ENCODE results near the gene GRIK1. TPM values are rescaled to one million over a fixed set of nuclear protein-coding genes. Genes with fewer than 3 reads are reported as not detected.

The GRIK1 gene
- polyA plus RNA-seq, 2 donors: 0.01 to 0.02 TPM

- Histone ChIP-seq H3K36me3 (ENCODE audit: control insufficient read depth in 2 of 2, insufficient read depth in 2 of 2, low read length in 1 of 2) (no peaks in the 10 kb centered on the region), H3K4me1 (ENCODE audit: control insufficient read depth in 2 of 2, insufficient read depth in 2 of 2, low read length in 1 of 2) (no peaks in the 10 kb centered on the region), H3K4me3 (ENCODE audit: low read depth in 1 of 2, low read length in 2 of 2) (no peak overlapping the region), H3K27me3 (ENCODE audit: control insufficient read depth in 1 of 2, insufficient read depth in 2 of 2, low read length in 2 of 2) (no peaks in the 10 kb centered on the region), H3K27ac (ENCODE audit: low read depth in 2 of 2, low read length in 1 of 2) (no peak overlapping the region), H3K9me3 (ENCODE audit: control insufficient read depth in 2 of 2, insufficient read depth in 1 of 2, low read depth in 1 of 2, low read length in 1 of 2) (no peaks in the 10 kb centered on the region)
- 43 to 61% methylated on average over 8 of the region's 8 CpGs for whole genome bisulfite sequencing, 2 donors
Observed at GRCh38 chr21:29748391-29749167, 191.2 kb downstream of the GRIK1 start.

DNA sequence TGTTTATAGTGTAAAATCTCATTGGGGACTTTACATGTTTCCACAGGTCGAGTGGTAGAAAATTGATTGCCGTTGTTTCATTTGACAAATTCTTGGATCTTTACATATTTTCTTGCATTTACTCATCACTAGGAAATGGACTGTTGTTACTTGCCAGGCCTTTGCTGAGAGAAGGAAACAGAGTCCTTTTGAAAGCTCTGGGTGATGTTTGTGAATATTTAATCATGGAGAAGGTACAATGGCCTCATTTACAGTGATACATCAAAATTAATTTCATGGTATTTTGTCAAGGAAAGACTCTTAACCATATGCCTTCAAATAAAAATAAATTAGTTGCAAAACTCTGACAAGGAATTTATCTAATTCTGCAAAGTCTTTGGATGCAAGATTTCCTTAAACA lies 198.0 kb downstream of the GRIK1 start:
- H3K36me3 ChIP-seq (ENCODE audit: control insufficient read depth in 2 of 2, insufficient read depth in 2 of 2, low read length in 1 of 2): no peaks in the 10 kb centered on the region
- 26 to 56% methylated on average over 2 of the region's 2 CpGs for WGBS, 2 donors
- no peaks in the 10 kb centered on the region for H3K9me3 ChIP-seq (ENCODE audit: control insufficient read depth in 2 of 2, insufficient read depth in 1 of 2, low read depth in 1 of 2, low read length in 1 of 2)
- no peaks in the 10 kb centered on the region for H3K27me3 ChIP-seq (ENCODE audit: control insufficient read depth in 1 of 2, insufficient read depth in 2 of 2, low read length in 2 of 2)
- H3K4me1 ChIP-seq (ENCODE audit: control insufficient read depth in 2 of 2, insufficient read depth in 2 of 2, low read length in 1 of 2): no peaks in the 10 kb centered on the region
- no peak overlapping the region for H3K4me3 ChIP-seq (ENCODE audit: low read depth in 1 of 2, low read length in 2 of 2)
- no peak overlapping the region for H3K27ac ChIP-seq (ENCODE audit: low read depth in 2 of 2, low read length in 1 of 2)

- no peak overlapping the region for H3K27ac ChIP-seq (ENCODE audit: low read depth in 2 of 2, low read length in 1 of 2)
- WGBS, 2 donors: 64 to 84% methylated on average over 1 of the region's 1 CpG
- H3K4me3 ChIP-seq (ENCODE audit: low read depth in 1 of 2, low read length in 2 of 2): no peak overlapping the region
- H3K36me3 ChIP-seq (ENCODE audit: control insufficient read depth in 2 of 2, insufficient read depth in 2 of 2, low read length in 1 of 2): no peaks in the 10 kb centered on the region
- no peaks in the 10 kb centered on the region for H3K27me3 ChIP-seq (ENCODE audit: control insufficient read depth in 1 of 2, insufficient read depth in 2 of 2, low read length in 2 of 2)
- no peaks in the 10 kb centered on the region for H3K9me3 ChIP-seq (ENCODE audit: control insufficient read depth in 2 of 2, insufficient read depth in 1 of 2, low read depth in 1 of 2, low read length in 1 of 2)
- H3K4me1 ChIP-seq (ENCODE audit: control insufficient read depth in 2 of 2, insufficient read depth in 2 of 2, low read length in 1 of 2): no peaks in the 10 kb centered on the region
Observed at GRCh38 chr21:29739176-29739575, 200.6 kb downstream of the GRIK1 start.

DNA sequence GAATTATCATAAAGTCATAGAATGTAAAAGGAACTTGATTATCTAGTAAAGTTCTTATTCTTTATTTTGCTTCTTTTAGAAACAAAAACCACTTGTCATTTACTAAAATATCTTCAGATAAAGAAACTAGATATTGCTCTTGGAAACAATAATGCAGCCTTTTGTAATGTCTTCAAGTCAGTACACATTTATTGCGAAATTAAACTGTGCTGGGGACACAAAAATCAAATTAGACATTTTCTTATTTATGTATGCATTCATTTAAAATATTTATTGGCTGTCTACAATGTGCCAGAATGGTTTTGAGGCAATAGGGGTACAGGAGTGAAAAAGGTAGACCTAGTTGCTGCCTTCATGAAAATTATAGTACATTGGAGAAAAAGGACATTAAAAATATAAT lies 201.1 kb downstream of the GRIK1 start:
- 84 to 91% methylated on average over 1 of the region's 1 CpG for WGBS, 2 donors
- H3K27me3 ChIP-seq (ENCODE audit: control insufficient read depth in 1 of 2, insufficient read depth in 2 of 2, low read length in 2 of 2): no peaks in the 10 kb centered on the region
- H3K27ac ChIP-seq (ENCODE audit: low read depth in 2 of 2, low read length in 1 of 2): no peak overlapping the region
- no peaks in the 10 kb centered on the region for H3K4me1 ChIP-seq (ENCODE audit: control insufficient read depth in 2 of 2, insufficient read depth in 2 of 2, low read length in 1 of 2)
- H3K9me3 ChIP-seq (ENCODE audit: control insufficient read depth in 2 of 2, insufficient read depth in 1 of 2, low read depth in 1 of 2, low read length in 1 of 2): no peaks in the 10 kb centered on the region
- no peaks in the 10 kb centered on the region for H3K36me3 ChIP-seq (ENCODE audit: control insufficient read depth in 2 of 2, insufficient read depth in 2 of 2, low read length in 1 of 2)
- H3K4me3 ChIP-seq (ENCODE audit: low read depth in 1 of 2, low read length in 2 of 2): no peak overlapping the region

- Histone ChIP-seq H3K4me1 (ENCODE audit: control insufficient read depth in 2 of 2, insufficient read depth in 2 of 2, low read length in 1 of 2) (no peaks in the 10 kb centered on the region), H3K27me3 (ENCODE audit: control insufficient read depth in 1 of 2, insufficient read depth in 2 of 2, low read length in 2 of 2) (no peaks in the 10 kb centered on the region), H3K4me3 (ENCODE audit: low read depth in 1 of 2, low read length in 2 of 2) (no peak overlapping the region), H3K36me3 (ENCODE audit: control insufficient read depth in 2 of 2, insufficient read depth in 2 of 2, low read length in 1 of 2) (no peaks in the 10 kb centered on the region), H3K27ac (ENCODE audit: low read depth in 2 of 2, low read length in 1 of 2) (no peak overlapping the region), H3K9me3 (ENCODE audit: control insufficient read depth in 2 of 2, insufficient read depth in 1 of 2, low read depth in 1 of 2, low read length in 1 of 2) (no peaks in the 10 kb centered on the region)
- 33 to 41% methylated on average over 5 of the region's 5 CpGs for WGBS, 2 donors
Observed at GRCh38 chr21:29737186-29737585, 202.6 kb downstream of the GRIK1 start.

- WGBS, 2 donors: 56 to 64% methylated on average over 1 of the region's 1 CpG
Observed at GRCh38 chr21:29730281-29730680, 209.5 kb downstream of the GRIK1 start.

GRCh38 chr21:29726044-29726443 lies 213.8 kb downstream of the GRIK1 start:
- Histone ChIP-seq H3K9me3 (ENCODE audit: control insufficient read depth in 2 of 2, insufficient read depth in 1 of 2, low read depth in 1 of 2, low read length in 1 of 2) (no peaks in the 10 kb centered on the region), H3K27me3 (ENCODE audit: control insufficient read depth in 1 of 2, insufficient read depth in 2 of 2, low read length in 2 of 2) (no peaks in the 10 kb centered on the region), H3K4me1 (ENCODE audit: control insufficient read depth in 2 of 2, insufficient read depth in 2 of 2, low read length in 1 of 2) (no peaks in the 10 kb centered on the region), H3K27ac (ENCODE audit: low read depth in 2 of 2, low read length in 1 of 2) (no peak overlapping the region), H3K36me3 (ENCODE audit: control insufficient read depth in 2 of 2, insufficient read depth in 2 of 2, low read length in 1 of 2) (no peaks in the 10 kb centered on the region), H3K4me3 (ENCODE audit: low read depth in 1 of 2, low read length in 2 of 2) (no peak overlapping the region)

More at GRCh38 chr21:29730281-29730680, 209.5 kb downstream of the GRIK1 start:
- Histone ChIP-seq H3K4me3 (ENCODE audit: low read depth in 1 of 2, low read length in 2 of 2) (no peak overlapping the region), H3K4me1 (ENCODE audit: control insufficient read depth in 2 of 2, insufficient read depth in 2 of 2, low read length in 1 of 2) (no peaks in the 10 kb centered on the region), H3K27me3 (ENCODE audit: control insufficient read depth in 1 of 2, insufficient read depth in 2 of 2, low read length in 2 of 2) (no peaks in the 10 kb centered on the region), H3K36me3 (ENCODE audit: control insufficient read depth in 2 of 2, insufficient read depth in 2 of 2, low read length in 1 of 2) (no peaks in the 10 kb centered on the region), H3K9me3 (ENCODE audit: control insufficient read depth in 2 of 2, insufficient read depth in 1 of 2, low read depth in 1 of 2, low read length in 1 of 2) (no peaks in the 10 kb centered on the region), H3K27ac (ENCODE audit: low read depth in 2 of 2, low read length in 1 of 2) (no peak overlapping the region)

DNA sequence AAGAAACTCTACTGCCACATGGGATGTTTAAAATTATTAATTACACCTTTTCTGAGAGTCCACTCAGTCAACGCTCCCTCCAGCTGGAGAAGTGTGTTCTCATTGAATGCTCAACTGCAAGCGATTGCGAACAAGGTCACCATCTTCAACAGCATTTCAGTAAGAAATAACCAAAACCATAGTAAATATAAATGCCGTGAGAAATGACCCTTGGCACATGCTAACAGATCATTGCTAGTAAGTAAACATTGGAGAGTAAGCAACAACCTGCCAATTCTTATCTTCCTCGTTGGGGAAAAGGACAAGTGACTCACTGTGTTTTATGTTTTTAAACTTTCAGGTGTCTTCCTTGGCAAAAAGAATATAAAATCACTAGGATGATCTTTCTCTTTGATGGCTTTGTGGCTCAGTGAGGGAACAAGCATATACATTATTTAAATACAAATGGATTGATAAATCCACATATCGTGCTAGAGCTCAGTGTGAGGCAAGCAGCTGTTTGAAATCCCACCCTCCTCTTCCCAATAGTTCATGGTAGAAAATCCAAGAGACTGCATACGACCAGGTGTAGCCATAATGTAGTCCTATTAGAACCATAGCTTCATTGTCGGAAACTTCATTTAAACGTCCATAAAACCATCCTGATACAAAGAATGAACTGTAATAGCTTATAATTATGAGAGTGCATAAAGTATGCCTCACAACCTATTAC lies 214.6 kb downstream of the GRIK1 start:
- H3K27ac ChIP-seq (ENCODE audit: low read depth in 2 of 2, low read length in 1 of 2): no peak overlapping the region
- H3K36me3 ChIP-seq (ENCODE audit: control insufficient read depth in 2 of 2, insufficient read depth in 2 of 2, low read length in 1 of 2): no peaks in the 10 kb centered on the region
- no peaks in the 10 kb centered on the region for H3K4me1 ChIP-seq (ENCODE audit: control insufficient read depth in 2 of 2, insufficient read depth in 2 of 2, low read length in 1 of 2)
- H3K9me3 ChIP-seq (ENCODE audit: control insufficient read depth in 2 of 2, insufficient read depth in 1 of 2, low read depth in 1 of 2, low read length in 1 of 2): no peaks in the 10 kb centered on the region
- WGBS, 2 donors: 58 to 70% methylated on average over 9 of the region's 9 CpGs
- no peak overlapping the region for H3K4me3 ChIP-seq (ENCODE audit: low read depth in 1 of 2, low read length in 2 of 2)
- H3K27me3 ChIP-seq (ENCODE audit: control insufficient read depth in 1 of 2, insufficient read depth in 2 of 2, low read length in 2 of 2): no peaks in the 10 kb centered on the region

- Histone ChIP-seq H3K36me3 (ENCODE audit: control insufficient read depth in 2 of 2, insufficient read depth in 2 of 2, low read length in 1 of 2) (no peaks in the 10 kb centered on the region), H3K27ac (ENCODE audit: low read depth in 2 of 2, low read length in 1 of 2) (no peak overlapping the region), H3K9me3 (ENCODE audit: control insufficient read depth in 2 of 2, insufficient read depth in 1 of 2, low read depth in 1 of 2, low read length in 1 of 2) (no peaks in the 10 kb centered on the region), H3K27me3 (ENCODE audit: control insufficient read depth in 1 of 2, insufficient read depth in 2 of 2, low read length in 2 of 2) (no peaks in the 10 kb centered on the region), H3K4me3 (ENCODE audit: low read depth in 1 of 2, low read length in 2 of 2) (no peak overlapping the region), H3K4me1 (ENCODE audit: control insufficient read depth in 2 of 2, insufficient read depth in 2 of 2, low read length in 1 of 2) (no peaks in the 10 kb centered on the region)
- WGBS, 2 donors: 92 to 97% methylated on average over 2 of the region's 2 CpGs
Observed at GRCh38 chr21:29721964-29722363, 217.8 kb downstream of the GRIK1 start.

GRCh38 chr21:29721221-29721620 lies 218.6 kb downstream of the GRIK1 start:
- Histone ChIP-seq H3K9me3 (ENCODE audit: control insufficient read depth in 2 of 2, insufficient read depth in 1 of 2, low read depth in 1 of 2, low read length in 1 of 2) (no peaks in the 10 kb centered on the region), H3K4me3 (ENCODE audit: low read depth in 1 of 2, low read length in 2 of 2) (no peak overlapping the region), H3K4me1 (ENCODE audit: control insufficient read depth in 2 of 2, insufficient read depth in 2 of 2, low read length in 1 of 2) (no peaks in the 10 kb centered on the region), H3K36me3 (ENCODE audit: control insufficient read depth in 2 of 2, insufficient read depth in 2 of 2, low read length in 1 of 2) (no peaks in the 10 kb centered on the region), H3K27me3 (ENCODE audit: control insufficient read depth in 1 of 2, insufficient read depth in 2 of 2, low read length in 2 of 2) (no peaks in the 10 kb centered on the region), H3K27ac (ENCODE audit: low read depth in 2 of 2, low read length in 1 of 2) (no peak overlapping the region)
- 83 to 87% methylated on average over 5 of the region's 5 CpGs for WGBS, 2 donors
